Measurements from ENCODE around the gene LAMC1.

GRCh38 chr1:183069562-183070216, 46.5 kb downstream of the LAMC1 start:
- TF ChIP-seq EP300 (IDR thresholded peaks at IDR 0.05) = no peak
- no peak for TF ChIP-seq CTCF (IDR thresholded peaks at IDR 0.05)
- no peak for TF ChIP-seq POLR2AphosphoS5 (IDR thresholded peaks at IDR 0.05)
- TF ChIP-seq POLR2A (IDR thresholded peaks at IDR 0.05) = no peak
